ENCODE measurements around the gene PPFIA4.

The PPFIA4 gene

DNA sequence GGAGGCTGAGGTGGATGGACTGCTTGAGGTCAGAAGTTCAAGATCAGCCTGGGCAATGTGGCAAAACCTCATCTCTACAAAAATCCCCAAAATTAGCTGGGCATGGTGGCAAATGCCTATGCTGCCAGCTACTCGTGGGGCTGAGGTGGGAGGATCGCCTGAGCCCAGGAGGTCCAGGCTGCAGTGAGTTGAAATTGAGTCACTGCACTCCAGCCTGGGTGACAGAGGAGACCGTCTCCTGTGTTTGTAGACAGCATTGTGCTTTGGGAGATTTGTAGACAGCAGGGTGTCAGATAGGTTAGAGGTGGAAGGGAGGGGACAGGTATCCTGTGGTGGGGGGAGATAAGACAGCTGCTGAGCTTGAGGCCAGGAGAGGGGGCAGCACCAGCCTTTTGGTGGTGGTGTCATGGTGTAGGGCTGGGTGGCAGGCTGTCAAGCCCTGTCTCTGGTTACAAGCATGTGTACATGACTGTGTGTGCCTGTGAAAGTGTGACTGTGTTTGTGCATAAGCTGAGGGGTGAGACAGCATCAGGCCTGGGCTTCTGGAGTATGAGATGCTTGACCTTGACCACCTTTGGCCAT is 15.2 kb downstream of the PPFIA4 start:
- DNase-seq = no peak

DNA sequence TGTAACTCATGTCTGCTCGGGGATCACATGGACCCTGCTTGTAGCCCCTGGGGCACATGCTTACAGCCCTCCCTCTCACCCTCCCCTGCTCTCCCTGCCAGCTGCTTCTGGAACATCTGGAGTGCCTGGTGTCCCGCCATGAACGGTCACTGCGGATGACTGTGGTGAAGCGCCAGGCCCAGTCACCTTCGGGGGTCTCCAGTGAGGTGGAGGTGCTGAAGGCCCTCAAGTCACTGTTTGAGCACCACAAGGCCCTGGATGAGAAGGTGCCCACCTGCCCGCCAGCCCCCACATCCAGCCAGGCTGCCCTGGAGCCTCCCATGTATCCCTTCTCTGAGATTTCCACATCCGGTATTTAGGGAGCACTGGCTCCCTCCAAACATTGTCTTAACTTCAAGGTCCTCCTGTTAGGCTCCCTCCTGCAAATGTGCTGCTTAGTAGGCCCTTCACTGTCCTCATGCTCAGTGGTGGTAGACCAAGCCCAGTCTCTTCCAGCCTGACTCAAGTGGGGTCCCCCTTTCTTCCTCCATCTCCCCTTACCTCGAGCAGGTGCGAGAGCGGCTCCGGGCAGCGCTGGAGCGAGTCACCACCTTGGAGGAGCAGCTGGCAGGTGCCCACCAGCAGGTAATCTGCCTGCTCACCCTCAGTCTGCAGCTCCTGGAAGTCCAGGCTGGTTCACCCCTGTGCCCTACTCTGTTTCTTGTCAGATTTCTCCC is 17.7 kb downstream of the PPFIA4 start:
- DNase-seq = no peak

DNA sequence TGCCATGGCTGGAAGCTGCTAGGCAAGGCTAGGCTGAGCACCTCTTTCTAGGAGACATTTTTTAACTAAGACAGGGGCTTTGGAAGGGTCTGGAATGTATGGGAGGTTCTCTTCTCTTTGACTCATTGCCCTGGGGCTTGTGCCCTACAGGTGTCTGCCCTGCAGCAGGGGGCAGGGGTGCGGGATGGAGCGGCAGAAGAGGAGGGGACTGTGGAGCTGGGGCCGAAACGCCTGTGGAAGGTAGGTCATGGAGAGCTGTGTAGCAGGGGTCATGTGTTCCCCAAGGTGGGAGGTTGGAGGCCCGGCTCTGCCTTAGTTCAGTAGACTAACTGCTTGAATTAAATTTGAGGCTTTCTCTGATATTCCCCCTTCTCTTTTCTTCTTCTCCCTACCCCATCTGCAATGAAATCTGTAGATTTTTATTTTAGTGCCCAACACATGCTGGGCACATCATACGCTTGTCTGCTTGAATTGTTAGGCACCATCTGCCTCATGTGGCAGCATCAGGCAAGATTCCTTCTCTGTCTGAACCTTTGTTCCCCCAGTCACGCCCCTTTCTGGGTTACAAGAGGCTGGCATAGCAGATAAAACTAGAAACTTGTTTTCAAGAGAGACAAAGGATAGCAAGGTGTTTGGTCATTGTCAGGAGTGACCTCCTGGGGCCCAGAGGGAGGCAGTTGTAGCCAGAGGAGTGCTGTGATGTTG is 18.4 kb downstream of the PPFIA4 start:
- DNase-seq = no peak

DNA sequence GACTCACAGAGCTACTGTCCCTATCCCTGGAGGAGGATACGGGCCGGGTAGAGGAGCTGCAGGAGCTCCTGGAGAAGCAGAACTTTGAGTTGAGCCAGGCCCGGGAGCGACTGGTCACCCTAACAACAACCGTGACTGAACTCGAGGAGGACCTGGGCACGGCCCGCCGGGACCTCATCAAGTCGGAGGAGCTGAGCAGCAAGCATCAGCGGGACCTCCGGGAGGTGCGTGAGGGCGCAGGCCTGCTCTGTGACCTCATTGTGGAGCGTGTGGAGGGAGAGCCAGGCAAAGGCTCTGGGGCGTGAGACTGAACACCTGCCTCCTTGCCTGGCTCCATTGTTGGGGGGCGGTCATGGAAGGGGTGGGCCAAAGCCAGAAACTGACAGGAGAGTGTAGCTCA is 19.0 kb downstream of the PPFIA4 start:
- DNase-seq = no peak

DNA sequence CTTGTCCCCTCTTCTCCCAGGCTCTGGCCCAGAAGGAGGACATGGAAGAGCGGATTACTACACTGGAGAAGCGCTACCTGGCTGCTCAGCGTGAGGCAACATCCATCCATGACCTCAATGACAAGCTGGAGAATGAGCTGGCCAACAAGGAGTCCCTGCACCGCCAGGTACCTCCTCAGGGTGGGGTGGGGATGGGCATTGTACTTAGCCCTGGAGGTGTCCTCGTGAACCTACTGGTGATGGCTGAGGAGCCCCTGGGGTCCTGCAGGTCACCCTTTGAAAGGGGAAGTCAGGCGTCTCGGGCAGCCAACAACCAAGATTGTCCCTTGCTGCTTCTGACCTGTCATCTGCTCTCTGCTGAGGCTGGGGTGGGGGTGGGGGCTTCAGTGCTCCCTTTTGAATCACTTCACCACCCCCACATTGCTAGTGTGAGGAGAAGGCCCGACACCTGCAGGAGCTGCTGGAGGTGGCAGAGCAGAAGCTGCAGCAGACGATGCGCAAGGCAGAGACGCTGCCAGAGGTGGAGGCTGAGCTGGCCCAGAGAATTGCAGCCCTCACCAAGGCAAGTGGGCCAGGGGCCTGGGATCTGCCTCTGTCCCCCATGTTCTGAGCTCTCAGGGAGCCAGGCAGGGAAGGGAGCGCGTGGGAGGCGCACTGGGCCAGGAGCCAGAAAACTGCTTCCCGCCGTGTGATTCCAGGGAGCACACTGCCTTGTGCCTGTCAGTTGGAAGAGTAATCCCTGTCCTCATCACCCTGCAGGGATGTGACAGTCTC is 19.7 kb downstream of the PPFIA4 start:
- no peak for DNase-seq

DNA sequence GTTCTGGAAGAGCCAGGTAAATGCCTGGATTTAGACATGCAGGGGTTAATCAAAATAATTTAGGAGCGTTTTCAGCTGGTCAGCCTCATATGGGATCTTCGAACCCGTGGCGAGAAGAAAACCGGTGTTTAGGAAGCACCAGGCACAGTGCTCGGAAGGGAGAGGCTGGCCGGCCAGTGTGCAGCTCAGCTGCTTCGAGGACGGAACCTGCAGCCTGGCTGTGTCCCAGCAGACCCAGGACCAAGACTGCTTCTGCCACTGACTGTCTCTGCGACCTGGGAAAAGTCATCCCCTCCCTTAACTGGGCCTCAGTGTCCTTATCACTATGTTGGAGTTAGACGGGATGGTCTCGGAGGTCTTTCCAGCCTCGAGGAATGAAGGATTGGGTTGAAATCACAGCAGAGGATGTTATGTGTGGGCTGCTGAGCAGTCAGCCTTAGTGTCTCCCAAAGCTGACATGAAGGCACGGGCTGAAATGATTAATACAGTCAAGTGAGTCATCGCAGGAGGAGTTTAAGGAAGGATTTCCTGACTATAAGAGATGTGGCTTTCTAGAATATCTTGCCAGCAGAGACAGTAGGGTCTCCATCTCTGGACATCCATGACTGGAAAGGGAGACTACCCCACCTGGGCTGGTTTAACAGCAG is 20.8 kb downstream of the PPFIA4 start:
- DNase-seq = no peak

DNA sequence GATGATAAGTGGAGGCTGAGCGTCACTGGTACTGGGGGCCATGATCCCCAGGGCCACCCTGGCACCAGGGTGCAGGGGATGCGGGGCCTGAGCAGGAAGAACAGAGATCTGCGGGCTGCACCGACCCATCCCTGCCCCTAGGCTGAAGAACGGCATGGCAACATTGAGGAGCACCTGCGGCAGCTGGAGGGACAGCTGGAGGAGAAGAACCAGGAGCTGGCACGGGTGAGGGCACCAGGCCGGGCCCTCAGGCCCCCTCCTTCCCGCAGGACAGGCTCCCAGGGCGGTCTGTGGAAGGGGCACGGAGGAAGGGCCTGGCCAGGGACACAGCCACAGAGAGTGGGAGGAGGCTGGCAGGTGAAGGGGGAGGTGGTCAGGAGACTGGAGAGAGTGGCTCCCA is 21.8 kb downstream of the PPFIA4 start:
- no peak for DNase-seq

DNA sequence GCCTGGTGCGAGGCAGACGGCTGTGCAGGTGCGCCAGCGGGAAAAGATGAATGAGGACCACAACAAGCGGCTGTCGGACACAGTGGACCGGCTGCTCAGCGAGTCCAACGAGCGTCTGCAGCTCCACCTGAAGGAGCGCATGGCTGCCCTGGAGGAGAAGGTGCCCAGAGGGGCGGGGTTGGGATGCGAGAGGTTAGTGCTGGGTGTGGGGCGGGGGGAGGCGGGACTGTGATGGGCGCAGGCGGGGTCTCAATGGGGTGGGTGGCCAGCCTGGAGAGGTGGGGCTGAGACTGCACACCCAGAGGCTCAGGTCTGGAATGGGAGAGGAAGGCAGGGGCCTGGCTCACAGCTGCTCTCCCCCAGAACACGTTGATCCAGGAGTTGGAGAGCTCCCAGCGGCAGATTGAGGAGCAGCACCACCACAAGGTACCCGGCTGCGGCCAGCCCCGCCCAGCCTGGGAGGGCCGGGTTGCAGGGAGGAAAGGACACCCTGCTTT is 22.3 kb downstream of the PPFIA4 start:
- no peak for DNase-seq

DNA sequence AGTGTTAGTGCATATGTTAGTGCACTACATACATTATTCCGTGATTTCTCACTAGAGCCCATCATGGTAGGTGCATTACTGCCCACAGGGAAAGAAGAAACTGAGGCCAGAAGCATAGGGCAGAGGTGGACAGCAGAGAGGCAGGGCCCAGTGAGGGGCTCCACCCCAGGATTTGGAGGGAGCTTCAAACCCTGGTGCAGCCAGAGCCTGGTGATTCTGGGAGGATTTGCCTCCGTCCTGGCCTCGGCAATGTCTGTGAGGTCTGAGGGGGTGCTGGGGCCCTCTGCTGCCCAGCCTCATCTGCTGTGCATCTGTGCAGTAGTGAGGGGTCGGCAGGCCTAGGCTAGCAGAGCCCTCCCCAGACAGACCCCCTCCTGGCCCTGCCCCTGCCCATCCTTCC is 22.8 kb downstream of the PPFIA4 start:
- DNase-seq = no peak

DNA sequence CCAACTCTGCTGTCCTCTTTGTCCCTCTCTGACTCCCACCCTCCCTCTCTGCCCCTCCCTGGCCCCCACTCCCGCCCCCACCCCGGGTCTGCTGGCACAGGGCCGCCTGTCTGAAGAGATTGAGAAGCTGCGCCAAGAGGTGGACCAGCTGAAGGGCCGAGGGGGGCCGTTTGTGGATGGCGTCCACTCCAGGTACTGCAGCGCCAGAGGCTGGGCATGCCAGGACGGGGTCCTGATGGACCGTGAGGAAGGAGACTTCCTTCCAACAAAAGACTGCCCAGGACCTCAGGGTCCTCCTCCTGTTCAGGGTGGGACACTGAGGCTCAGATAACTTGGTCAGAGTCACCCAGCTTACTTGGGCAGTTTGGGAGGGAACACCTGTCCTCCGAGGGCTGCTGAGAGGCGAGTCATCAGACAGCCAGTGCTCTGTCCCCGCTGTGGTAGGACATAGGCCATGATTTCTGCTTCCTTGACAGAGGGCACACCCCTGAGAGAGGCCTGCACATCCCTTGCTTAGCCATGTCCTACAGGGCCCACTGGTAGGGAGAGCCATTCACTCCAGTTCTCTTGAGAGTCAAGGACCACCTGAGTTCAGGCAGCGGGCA is 23.4 kb downstream of the PPFIA4 start:
- DNase-seq = no peak

DNA sequence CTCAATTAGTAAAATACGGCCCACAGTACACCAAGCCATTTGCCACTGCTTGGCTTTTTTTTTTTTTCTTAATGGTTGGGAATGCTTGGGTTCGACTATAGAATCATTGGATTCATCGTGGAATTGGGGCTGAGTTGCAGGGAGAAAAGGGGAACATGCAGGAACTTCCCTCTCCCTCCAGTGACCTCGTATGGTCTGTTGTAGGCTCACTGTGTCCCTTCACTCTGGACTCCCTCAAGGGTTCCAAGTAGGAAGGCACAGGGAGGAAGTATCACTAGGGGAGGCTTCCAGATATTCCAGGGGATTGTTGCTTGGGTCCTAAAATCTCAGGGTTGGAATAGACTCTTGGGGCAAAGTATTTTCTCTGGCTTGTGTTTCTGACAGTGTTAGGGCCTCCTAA is 24.5 kb downstream of the PPFIA4 start:
- DNase-seq = no peak

DNA sequence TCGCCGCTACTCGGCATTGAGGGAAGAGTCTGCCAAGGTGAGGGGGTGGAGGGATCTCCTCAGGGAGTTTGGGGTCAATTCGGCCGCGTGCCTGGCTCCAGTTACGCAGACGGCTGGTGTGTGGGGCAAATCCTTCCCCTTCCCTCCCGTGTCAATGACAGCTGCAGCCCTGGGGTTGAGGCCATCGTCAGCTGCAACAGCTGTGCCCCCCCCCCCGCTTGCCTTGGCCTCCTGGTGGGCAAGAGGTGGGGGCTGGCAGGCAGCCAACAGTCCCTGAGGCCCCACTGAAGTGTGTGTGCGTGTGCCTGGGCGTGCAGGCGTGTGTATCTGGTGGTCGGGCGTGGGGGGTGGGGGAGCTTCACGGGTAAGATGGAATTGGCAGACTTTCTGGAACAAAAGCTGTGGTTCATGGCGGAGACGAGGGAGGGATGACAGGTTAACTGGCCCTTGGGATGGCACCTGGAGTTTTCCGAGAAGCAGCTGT is 25.6 kb downstream of the PPFIA4 start:
- no peak for DNase-seq

DNA sequence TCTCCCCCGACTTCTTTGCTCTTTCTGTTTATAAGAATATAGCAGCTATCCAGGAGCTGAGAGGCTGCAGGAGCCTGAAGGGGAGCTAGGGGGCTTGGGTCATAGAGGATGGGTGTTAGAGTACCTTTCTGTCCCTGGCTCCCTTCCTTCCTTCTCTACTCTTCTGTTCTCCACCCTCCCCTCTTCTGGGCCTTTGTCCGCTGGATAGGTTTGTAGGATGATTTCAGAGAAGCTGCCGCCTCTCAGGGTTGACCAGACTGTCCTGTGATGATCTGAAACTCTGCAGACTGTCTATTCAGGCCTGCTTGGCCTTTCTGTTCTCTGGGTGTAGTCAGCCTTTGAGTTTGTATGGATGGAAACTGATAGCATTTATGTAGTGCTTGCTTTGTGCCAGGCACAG is 26.3 kb downstream of the PPFIA4 start:
- DNase-seq = no peak

DNA sequence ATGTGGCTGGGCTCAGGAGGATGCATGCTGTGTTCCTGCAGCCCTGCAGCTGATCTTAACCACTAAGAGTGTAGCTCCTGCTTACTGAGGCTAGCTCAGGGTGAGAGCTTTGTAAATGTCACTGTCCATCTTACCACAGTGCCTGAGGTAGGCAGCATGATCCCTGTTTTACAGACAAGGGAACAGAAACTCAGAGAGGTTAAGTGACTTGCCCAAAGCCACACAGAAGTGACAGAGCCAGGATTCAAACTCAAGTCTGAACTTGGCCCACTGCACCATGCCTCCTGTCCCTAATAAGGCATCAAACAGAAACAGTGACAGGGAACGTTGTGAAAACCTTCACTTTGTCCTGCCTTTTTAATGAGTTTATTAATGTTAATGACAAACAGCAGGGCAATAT is 27.9 kb downstream of the PPFIA4 start:
- no peak for DNase-seq

DNA sequence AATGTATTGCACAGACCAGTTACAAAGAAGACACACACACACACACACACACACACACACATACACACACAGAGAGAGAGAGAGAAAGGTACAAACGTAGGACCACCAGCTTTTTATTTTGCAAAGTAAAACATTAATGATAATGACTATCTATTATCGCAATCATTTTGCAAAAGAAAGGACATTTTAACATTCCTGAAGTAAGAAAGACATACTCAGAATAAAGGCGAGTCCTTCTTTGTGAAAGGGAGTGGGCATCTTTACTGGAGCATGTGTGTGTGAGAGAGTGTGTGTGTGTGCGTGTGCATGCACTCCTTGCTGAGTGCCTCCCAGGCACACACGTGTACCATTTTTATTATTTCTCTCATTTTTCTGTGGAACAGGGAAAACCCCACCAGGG is 28.4 kb downstream of the PPFIA4 start:
- DNase-seq = no peak

DNA sequence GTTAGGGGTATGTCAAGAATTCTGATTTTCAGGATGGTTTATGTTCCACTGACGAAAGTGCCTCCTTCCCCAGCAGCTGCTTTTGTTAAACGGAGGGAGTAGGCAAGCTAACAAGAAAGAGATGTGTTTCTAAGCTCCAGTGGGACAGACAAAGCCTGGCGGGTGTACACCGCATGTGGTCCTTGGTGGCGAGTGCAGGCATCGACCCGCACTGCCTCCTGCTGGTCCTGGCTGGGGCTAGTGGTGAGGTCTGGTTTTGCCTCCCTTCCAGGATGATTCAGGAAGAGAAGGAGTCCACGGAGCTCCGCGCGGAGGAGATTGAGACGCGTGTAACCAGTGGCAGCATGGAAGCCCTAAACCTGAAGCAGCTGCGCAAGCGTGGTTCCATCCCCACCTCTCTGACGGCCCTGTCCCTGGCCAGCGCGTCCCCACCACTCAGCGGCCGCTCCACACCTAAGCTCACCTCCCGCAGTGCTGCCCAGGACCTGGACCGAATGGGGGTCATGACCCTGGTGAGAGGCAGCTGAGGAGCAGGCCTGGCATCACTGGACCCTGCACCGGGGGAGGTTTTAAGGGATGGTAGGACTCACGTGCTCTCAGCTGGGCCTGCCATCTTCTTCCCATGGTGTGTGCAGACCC is 29.0 kb downstream of the PPFIA4 start:
- no peak for DNase-seq

DNA sequence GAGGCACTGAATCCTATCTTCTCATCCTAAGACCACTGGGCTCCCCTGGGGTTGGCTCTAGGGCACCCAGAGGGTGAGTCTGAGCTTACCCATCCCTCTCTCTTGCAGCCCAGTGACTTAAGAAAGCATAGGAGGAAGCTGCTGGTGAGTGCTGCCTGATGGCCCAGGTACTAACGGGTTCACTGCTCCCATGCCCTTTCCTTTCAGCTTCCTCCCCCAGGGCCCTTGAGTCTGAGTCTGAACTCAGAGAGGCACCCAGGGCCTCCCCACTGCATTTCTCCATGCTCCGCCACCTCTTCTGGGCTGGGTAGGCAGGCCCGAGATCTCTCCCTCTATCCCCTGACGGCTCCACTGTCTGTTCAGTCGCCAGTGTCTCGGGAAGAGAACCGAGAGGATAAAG is 29.7 kb downstream of the PPFIA4 start:
- DNase-seq = no peak

DNA sequence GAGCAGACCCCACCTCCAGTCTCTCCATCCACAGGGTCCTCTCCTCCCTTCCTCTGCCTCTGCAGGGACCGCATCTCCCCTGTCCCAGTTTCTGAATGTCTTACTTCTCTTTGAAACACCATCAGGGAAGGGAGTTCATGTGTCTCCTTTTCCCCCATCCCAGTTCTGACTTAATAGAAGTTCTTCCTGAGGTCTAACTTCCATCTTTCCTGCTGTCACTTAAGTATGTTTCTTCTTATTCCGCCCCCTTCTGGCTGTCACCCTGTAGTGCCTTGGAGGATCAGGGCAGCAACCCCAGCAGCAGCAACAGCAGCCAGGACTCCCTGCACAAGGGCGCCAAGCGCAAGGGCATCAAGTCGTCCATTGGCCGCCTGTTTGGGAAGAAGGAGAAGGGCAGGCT is 30.2 kb downstream of the PPFIA4 start:
- no peak for DNase-seq

DNA sequence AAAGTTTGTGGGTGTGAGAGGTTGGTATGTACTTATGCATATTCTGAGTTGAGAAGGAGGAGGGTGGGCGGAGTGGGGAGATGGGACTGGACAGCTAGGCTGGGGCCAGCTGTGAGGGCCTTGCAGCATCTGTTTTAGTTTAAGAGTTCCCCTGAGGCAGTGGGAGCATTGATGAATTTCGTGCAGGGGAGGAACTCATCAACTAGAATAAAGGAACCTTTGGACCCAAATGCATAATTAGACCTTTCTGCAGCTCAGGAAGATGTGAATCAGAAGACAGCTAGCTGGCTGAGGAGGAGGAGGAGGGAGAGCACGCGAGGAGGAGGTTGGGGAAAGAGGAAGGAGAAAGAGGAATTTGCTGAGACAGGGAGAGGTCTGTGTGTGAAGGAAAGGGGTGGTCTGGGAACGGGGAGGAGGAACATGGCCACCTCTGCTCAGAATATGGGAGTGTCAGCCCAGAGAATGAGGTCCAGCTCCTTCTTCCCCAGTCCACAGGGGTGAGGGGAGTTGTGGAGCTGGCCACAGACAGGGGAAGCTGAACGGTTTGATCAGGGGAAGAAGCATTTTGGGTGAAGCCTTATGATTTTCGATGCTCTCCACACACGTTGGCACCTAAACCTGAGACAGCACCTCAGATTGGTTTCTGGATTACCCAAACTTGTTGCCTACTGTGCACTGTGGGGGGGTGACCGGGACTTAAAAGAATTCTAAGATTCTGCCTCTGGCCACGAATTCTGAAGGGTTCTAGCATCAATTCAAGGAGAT is 31.8 kb downstream of the PPFIA4 start:
- no peak for DNase-seq

DNA sequence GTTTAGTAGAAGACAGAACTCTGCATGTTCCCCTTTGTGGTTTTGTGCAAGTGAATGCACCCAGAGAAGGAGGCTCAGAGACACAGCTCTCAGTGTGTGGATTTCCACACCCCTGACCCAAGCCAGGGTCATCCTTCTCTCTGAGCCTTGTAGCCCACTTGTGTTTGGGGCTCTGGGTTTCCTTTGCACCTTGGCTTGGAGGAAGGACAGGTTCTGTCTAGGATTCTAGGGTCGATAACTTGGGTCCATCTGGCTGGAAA is 32.3 kb downstream of the PPFIA4 start:
- no peak for DNase-seq

DNA sequence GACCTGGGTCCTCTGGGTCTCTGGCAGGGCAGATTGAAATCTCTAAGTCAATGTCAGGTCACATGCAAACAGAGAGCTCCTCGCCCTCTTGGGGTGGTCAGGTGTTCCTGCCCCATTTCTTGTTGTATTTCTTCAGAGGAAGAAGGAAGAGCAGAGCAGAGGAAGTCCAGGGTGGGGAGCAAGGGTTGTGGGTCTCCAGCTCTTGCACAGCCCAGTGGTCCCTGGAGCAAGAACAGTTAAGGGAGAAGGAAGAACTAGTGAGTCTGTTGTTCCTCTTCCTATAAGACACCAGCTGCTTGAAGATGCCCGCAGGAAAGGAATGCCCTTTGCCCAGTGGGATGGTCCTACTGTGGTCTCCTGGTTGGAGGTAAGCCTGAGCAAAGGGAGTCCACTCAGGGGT is 33.2 kb downstream of the PPFIA4 start:
- no peak for DNase-seq
